A549 (cell line): ENCODE data around the gene LOC101059915.
A peak's percentile ranks its signal among the peaks of the same experiment; 100 is the strongest.

Experiments
- ATAC-seq, 2 experiments: fragments of 200-7000 bp in 1 of 2; fragments of >200 bp in 1 of 2; cut with Nextera tagmentation in 1 of 2; cut with Tn5 transposase in 1 of 2; 3 replicates each; pipeline versions ENCODE4 v1.8.0 to v1.9.1; 2018 to 2020; ENCODE audit warnings: mild to moderate bottlenecking in 1 of 2, moderate library complexity in 1 of 2
- CTCF ChIA-PET: fragments of 300-600 bp; sonication (Branson Sonifier 250); formaldehyde crosslinking; extraction: SDS; loops from one replicate; lab custom pipeline; 2021; ENCODE audit warnings: antibody characterized with exemption, inconsistent platforms; lab: Yijun Ruan, JAX
- POLR2A ChIA-PET: fragments of 350-600 bp; formaldehyde crosslinking; extraction: SDS; loops from one replicate; lab custom pipeline; 2021; ENCODE audit warnings: antibody characterized with exemption, inconsistent platforms; lab: Yijun Ruan, JAX
- DNase-seq, 2 experiments: peaks; one replicate each; pipeline versions ENCODE4 v3.0.0 to v3.0.0-alpha.2; 2011 to 2016; ENCODE audit warnings: low read depth in 1 of 2, low spot score in 1 of 2
- FAIRE-seq: peaks from 2 replicates; lab custom pipeline; 2011; peaks lifted over from hg19 to GRCh38; lab: Jason Lieb, UNC
- H3K27ac ChIP-seq, 2 experiments: fragments of >200 bp; sonication (Bioruptor Twin); formaldehyde crosslinking; 3 replicates each; pipeline ENCODE4 v1.5.1; 2016 to 2017
- H3K4me1 ChIP-seq: fragments of >200 bp; sonication (Bioruptor Twin); formaldehyde crosslinking; 3 replicates; pipeline ENCODE4 v1.6.1; 2016
- H3K4me2 ChIP-seq: fragments of >200 bp; sonication (Bioruptor Twin); formaldehyde crosslinking; 3 replicates; pipeline ENCODE4 v1.6.1; 2016
- H3K4me3 ChIP-seq: fragments of >200 bp; sonication (Bioruptor Twin); formaldehyde crosslinking; 3 replicates; pipeline ENCODE4 v1.5.1; 2016
- H3K9me3 ChIP-seq: fragments of >200 bp; sonication (Bioruptor Twin); formaldehyde crosslinking; 3 replicates; pipeline ENCODE4 v1.6.1; 2016
- CBX2 ChIP-seq: fragments of 200-600 bp; sonication (generic); IDR thresholded peaks from 2 replicates; pipeline ENCODE4 v1.6.1; 2016; ENCODE audit warnings: low read depth, mild to moderate bottlenecking, borderline replicate concordance
- EHF ChIP-seq: fragments of 250-450 bp; sonication (Bioruptor Pico); IDR thresholded peaks from 2 replicates; pipeline ENCODE4 v1.5.0; 2020; ENCODE audit warnings: mild to moderate bottlenecking
- FOSB ChIP-seq: fragments of 250-450 bp; sonication (Bioruptor Pico); IDR thresholded peaks from 2 replicates; pipeline ENCODE4 v1.5.0; 2020; ENCODE audit warnings: mild to moderate bottlenecking, moderate library complexity
- HOXB13 ChIP-seq: fragments of 250-450 bp; sonication (Bioruptor Pico); IDR thresholded peaks from 2 replicates; pipeline ENCODE4 v1.5.0; 2020; ENCODE audit warnings: low read depth, mild to moderate bottlenecking, moderate library complexity
- HOXB5 ChIP-seq: fragments of 250-450 bp; sonication (Bioruptor Pico); IDR thresholded peaks from 2 replicates; pipeline ENCODE4 v1.5.0; 2020; ENCODE audit warnings: mild to moderate bottlenecking, moderate library complexity
- MAFK ChIP-seq: fragments of 450-650 bp; IDR thresholded peaks from 2 replicates; pipeline ENCODE4 v1.6.1; 2014; ENCODE audit not compliant: partially characterized antibody
- MYC ChIP-seq: IDR thresholded peaks from 2 replicates; pipeline ENCODE4 v1.6.1; 2012; ENCODE audit warnings: mild to moderate bottlenecking, inconsistent platforms, low read length, improper control_type of control experiment, borderline replicate concordance
- NR3C1 ChIP-seq: fragments of >200 bp; sonication (Bioruptor Twin); formaldehyde crosslinking; IDR thresholded peaks from 3 replicates; pipeline ENCODE4 v1.6.1; 2017
- PHF8 ChIP-seq: fragments of 200-600 bp; sonication (generic); IDR thresholded peaks from 2 replicates; pipeline ENCODE4 v1.6.1; 2016; ENCODE audit warnings: low read depth, mild to moderate bottlenecking, antibody characterized with exemption, moderate library complexity, borderline replicate concordance
- POLR2A ChIP-seq: IDR thresholded peaks from 2 replicates; pipeline ENCODE4 v1.6.1; 2012; ENCODE audit warnings: mild to moderate bottlenecking, low read length
- RFX5 ChIP-seq: fragments of 450-650 bp; IDR thresholded peaks from 2 replicates; pipeline ENCODE4 v1.7.1; 2014; ENCODE audit warnings: antibody characterized with exemption, mild to moderate bottlenecking, moderate library complexity
- SMC3 ChIP-seq: fragments of >200 bp; sonication (Bioruptor Twin); formaldehyde crosslinking; IDR thresholded peaks from 3 replicates; pipeline ENCODE4 v1.6.1; 2018; ENCODE audit warnings: inconsistent platforms
- TFCP2L1 ChIP-seq: fragments of 250-450 bp; sonication (Bioruptor Pico); IDR thresholded peaks from 2 replicates; pipeline ENCODE4 v1.5.0; 2021; ENCODE audit warnings: mild to moderate bottlenecking
- ZC3H11A ChIP-seq: fragments of 450-650 bp; IDR thresholded peaks from 2 replicates; pipeline ENCODE4 v1.6.1; 2014; ENCODE audit warnings: antibody characterized with exemption, mild to moderate bottlenecking
- ZSCAN20 ChIP-seq: fragments of 250-450 bp; sonication (Bioruptor Pico); IDR thresholded peaks from 2 replicates; pipeline ENCODE4 v1.8.0; 2022; ENCODE audit warnings: mild to moderate bottlenecking, moderate library complexity
- WGBS: methylation state at CpG from one replicate; pipeline ENCODE4 v1.1.6; 2017; ENCODE audit errors: missing lambda C conversion rate; 5-methylcytosine and 5-hydroxymethylcytosine counted together
- TF ChIP-seq, protein P1 (sequence below): fragments of 200-600 bp; sonication (generic); IDR thresholded peaks from 2 replicates; pipeline ENCODE4 v1.6.1; 2016; ENCODE audit warnings: antibody characterized with exemption, mild to moderate bottlenecking, moderate library complexity
- TF ChIP-seq, protein P2 (sequence below): fragments of 250-450 bp; sonication (Bioruptor Pico); IDR thresholded peaks from 2 replicates; pipeline ENCODE4 v1.5.0; 2020; ENCODE audit warnings: low read depth, mild to moderate bottlenecking, moderate library complexity
- TF ChIP-seq, protein P3 (sequence below): fragments of >200 bp; sonication (Bioruptor Twin); formaldehyde crosslinking; IDR thresholded peaks from 2 replicates; pipeline ENCODE4 v1.6.1; 2016
- TF ChIP-seq, protein P4 (sequence below): fragments of 150-350 bp; IDR thresholded peaks from 2 replicates; pipeline ENCODE4 v1.6.1; 2014; ENCODE audit warnings: low read depth, mild to moderate bottlenecking, low read length
- TF ChIP-seq, protein P5 (sequence below): IDR thresholded peaks from 2 replicates; pipeline ENCODE4 v1.6.1; 2012

Gene LOC101059915

DNA sequence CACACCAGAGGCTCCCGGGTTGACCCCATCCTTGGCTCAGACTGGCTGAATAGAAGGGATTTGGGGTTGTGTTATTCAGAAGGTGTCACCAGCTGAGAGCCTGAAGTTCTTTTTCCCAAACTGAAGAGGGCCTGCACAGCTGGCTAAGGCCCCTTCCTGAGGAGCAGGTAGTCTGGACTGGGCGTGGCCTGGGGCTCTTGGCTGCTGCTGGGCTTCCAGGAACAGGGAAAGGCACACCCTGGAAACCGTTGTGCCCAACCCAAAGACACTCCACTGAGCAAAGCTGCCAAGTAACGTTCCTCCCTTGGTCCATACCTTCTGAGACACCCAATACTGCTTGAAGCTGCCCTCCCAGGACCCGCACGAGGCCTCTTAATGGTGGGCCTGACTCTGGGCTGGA is 40.8 kb upstream of the LOC101059915 start:
- ChIA-PET POLR2A (no interaction called here), CTCF (no interaction called here)
- TF ChIP-seq HOXB5 (CRISPR knock-in tag): no peak
- no peak for TF ChIP-seq FOSB
- TF ChIP-seq HOXB13: no peak
- TF ChIP-seq ZSCAN20 (CRISPR knock-in tag): no peak
- no peak for TF ChIP-seq TFCP2L1 (CRISPR knock-in tag)
- TF ChIP-seq SMC3: no peak
- TF ChIP-seq RFX5: no peak
- TF ChIP-seq, protein P1, sequence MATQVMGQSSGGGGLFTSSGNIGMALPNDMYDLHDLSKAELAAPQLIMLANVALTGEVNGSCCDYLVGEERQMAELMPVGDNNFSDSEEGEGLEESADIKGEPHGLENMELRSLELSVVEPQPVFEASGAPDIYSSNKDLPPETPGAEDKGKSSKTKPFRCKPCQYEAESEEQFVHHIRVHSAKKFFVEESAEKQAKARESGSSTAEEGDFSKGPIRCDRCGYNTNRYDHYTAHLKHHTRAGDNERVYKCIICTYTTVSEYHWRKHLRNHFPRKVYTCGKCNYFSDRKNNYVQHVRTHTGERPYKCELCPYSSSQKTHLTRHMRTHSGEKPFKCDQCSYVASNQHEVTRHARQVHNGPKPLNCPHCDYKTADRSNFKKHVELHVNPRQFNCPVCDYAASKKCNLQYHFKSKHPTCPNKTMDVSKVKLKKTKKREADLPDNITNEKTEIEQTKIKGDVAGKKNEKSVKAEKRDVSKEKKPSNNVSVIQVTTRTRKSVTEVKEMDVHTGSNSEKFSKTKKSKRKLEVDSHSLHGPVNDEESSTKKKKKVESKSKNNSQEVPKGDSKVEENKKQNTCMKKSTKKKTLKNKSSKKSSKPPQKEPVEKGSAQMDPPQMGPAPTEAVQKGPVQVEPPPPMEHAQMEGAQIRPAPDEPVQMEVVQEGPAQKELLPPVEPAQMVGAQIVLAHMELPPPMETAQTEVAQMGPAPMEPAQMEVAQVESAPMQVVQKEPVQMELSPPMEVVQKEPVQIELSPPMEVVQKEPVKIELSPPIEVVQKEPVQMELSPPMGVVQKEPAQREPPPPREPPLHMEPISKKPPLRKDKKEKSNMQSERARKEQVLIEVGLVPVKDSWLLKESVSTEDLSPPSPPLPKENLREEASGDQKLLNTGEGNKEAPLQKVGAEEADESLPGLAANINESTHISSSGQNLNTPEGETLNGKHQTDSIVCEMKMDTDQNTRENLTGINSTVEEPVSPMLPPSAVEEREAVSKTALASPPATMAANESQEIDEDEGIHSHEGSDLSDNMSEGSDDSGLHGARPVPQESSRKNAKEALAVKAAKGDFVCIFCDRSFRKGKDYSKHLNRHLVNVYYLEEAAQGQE: no peak
- TF ChIP-seq, protein P2, sequence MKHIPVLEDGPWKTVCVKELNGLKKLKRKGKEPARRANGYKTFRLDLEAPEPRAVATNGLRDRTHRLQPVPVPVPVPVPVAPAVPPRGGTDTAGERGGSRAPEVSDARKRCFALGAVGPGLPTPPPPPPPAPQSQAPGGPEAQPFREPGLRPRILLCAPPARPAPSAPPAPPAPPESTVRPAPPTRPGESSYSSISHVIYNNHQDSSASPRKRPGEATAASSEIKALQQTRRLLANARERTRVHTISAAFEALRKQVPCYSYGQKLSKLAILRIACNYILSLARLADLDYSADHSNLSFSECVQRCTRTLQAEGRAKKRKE: no peak
- no peak for TF ChIP-seq ZC3H11A
- TF ChIP-seq CBX2: no peak
- no peak for TF ChIP-seq MYC
- TF ChIP-seq EHF (CRISPR knock-in tag): no peak
- TF ChIP-seq, protein P3, sequence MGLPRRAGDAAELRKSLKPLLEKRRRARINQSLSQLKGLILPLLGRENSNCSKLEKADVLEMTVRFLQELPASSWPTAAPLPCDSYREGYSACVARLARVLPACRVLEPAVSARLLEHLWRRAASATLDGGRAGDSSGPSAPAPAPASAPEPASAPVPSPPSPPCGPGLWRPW: no peak
- TF ChIP-seq NR3C1: no peak
- TF ChIP-seq, protein P4, sequence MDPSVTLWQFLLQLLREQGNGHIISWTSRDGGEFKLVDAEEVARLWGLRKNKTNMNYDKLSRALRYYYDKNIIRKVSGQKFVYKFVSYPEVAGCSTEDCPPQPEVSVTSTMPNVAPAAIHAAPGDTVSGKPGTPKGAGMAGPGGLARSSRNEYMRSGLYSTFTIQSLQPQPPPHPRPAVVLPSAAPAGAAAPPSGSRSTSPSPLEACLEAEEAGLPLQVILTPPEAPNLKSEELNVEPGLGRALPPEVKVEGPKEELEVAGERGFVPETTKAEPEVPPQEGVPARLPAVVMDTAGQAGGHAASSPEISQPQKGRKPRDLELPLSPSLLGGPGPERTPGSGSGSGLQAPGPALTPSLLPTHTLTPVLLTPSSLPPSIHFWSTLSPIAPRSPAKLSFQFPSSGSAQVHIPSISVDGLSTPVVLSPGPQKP: no peak
- no peak for TF ChIP-seq POLR2A
- Histone ChIP-seq H3K9me3 (no peaks in the 10 kb centered on the region), H3K4me1 (no peaks in the 10 kb centered on the region), H3K4me3 (no peak overlapping the region), H3K27ac (no peak overlapping the region), H3K4me2 (no peak overlapping the region)
- WGBS: 80% methylated on average over 3 of the region's 6 CpGs
- ATAC-seq (no peak), FAIRE-seq (no peak), DNase-seq (no peak)

DNA sequence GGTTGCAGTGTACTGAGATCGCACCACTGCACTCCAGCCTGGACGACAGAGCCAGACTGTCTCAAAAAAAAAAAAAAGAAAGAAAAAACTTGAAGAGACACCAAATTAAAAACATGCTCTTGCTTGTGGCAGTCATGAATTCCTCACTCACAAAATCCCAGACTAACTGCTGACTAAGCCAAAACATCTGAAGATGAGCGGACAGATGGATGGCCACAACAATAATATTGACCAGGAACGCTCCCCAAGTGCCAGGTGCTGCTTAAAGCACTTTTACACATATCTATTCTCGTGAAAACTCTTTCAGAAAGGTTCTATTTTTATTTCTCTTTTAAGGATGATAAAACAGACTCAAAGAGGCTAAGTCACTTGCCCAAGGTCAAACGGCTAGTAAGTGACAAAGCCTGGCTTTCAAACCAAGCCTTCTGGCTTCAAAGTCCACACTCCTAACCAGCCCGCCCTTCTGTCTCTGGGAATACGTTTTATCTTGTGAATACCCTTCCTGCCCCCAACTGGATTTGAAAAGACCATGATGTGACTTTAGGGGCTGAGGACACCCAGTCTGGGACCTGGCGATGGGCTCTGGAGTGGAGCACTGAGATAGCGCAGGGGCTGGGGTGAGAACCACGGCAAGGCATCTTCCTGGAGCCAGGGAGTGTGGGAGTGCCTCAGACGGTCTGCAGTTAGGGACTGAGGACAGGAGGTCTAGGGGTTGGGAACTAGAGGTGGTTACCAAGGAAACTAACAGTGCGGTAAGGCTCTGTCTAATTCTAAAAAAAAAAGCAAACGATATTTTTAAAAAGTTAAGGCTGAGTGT is 39.5 kb upstream of the LOC101059915 start:
- H3K4me1 ChIP-seq: no peaks in the 10 kb centered on the region; the same call in 2 of the 3 replicates
- 79% methylated on average over 14 of the region's 14 CpGs for WGBS
- ChIA-PET POLR2A (no interaction called here), CTCF (no interaction called here)
- no peak overlapping the region for H3K4me2 ChIP-seq
- ATAC-seq (no peak), DNase-seq (no peak), FAIRE-seq (no peak)
- H3K27ac ChIP-seq: no peak overlapping the region
- no peak overlapping the region for H3K4me3 ChIP-seq
- no peaks in the 10 kb centered on the region for H3K9me3 ChIP-seq
- TF ChIP-seq NR3C1 (no peak), HOXB13 (no peak), MAFK (peak; percentile 49), PHF8 (no peak)
- TF ChIP-seq, protein P5, sequence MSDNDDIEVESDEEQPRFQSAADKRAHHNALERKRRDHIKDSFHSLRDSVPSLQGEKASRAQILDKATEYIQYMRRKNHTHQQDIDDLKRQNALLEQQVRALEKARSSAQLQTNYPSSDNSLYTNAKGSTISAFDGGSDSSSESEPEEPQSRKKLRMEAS: no peak
